Loucy (cell line): ENCODE results near the gene ZIC4.

Experiments
- H2AFZ ChIP-seq: fragments of 200-600 bp; sonication (generic); 2 replicates; pipeline ENCODE4 v1.6.0; 2016; ENCODE audit warnings: antibody characterized with exemption, mild to moderate bottlenecking, low read length, moderate library complexity
- H3F3A ChIP-seq: fragments of 200-600 bp; 2 replicates; pipeline ENCODE4 v1.6.0; 2016; ENCODE audit warnings: antibody characterized with exemption, low read depth, mild to moderate bottlenecking
- H3K27me3 ChIP-seq: fragments of 200-600 bp; sonication (generic); 2 replicates; pipeline ENCODE4 v1.6.1; 2014; ENCODE audit warnings: low read length, mild to moderate bottlenecking; ENCODE audit not compliant: insufficient read depth, poor library complexity, severe bottlenecking
- H3K36me3 ChIP-seq: fragments of 200-600 bp; sonication (generic); 2 replicates; pipeline ENCODE4 v1.6.1; 2016; ENCODE audit warnings: low read length; ENCODE audit not compliant: insufficient read depth
- H3K4me1 ChIP-seq: fragments of 200-600 bp; sonication (generic); 2 replicates; pipeline ENCODE4 v1.5.1; 2014; ENCODE audit warnings: low read length, mild to moderate bottlenecking; ENCODE audit not compliant: insufficient read depth, poor library complexity, severe bottlenecking
- H3K4me2 ChIP-seq: fragments of 200-600 bp; sonication (generic); 2 replicates; pipeline ENCODE4 v1.6.0; 2014; ENCODE audit warnings: antibody characterized with exemption, low read length, low read depth, mild to moderate bottlenecking; ENCODE audit not compliant: poor library complexity, severe bottlenecking
- H3K4me3 ChIP-seq: fragments of 200-600 bp; sonication (generic); 2 replicates; pipeline ENCODE4 v1.5.1; 2014; ENCODE audit warnings: low read length, mild to moderate bottlenecking, mixed read lengths; ENCODE audit not compliant: poor library complexity, severe bottlenecking
- H3K79me2 ChIP-seq: fragments of 200-600 bp; sonication (generic); 2 replicates; pipeline ENCODE4 v1.6.1; 2014; ENCODE audit warnings: low read length; ENCODE audit not compliant: insufficient read depth
- H3K9ac ChIP-seq: fragments of 200-600 bp; sonication (generic); 2 replicates; pipeline ENCODE4 v1.6.0; 2014; ENCODE audit warnings: mild to moderate bottlenecking, low read depth, low read length, moderate library complexity; ENCODE audit not compliant: poor library complexity, severe bottlenecking
- H3K9me2 ChIP-seq: fragments of 200-600 bp; sonication (generic); replicated peaks from 2 replicates; pipeline ENCODE4 v1.6.1; 2016; ENCODE audit warnings: low read depth, low read length, mixed read lengths
- H3K9me3 ChIP-seq: fragments of 200-600 bp; sonication (generic); 2 replicates; pipeline ENCODE4 v1.6.1; 2014; ENCODE audit warnings: mild to moderate bottlenecking, antibody characterized with exemption, low read length, low read depth; ENCODE audit not compliant: insufficient read depth
- H4K20me1 ChIP-seq: fragments of 200-600 bp; sonication (generic); 2 replicates; pipeline ENCODE4 v1.6.0; 2014; ENCODE audit warnings: antibody characterized with exemption, low read length, mild to moderate bottlenecking; ENCODE audit not compliant: insufficient read depth, poor library complexity, severe bottlenecking
- CTCF ChIP-seq: fragments of 200-600 bp; sonication (generic); conservative IDR thresholded peaks from 2 replicates; pipeline ENCODE4 v1.5.1; 2014; ENCODE audit warnings: mild to moderate bottlenecking, antibody characterized with exemption, low read length
- EZH2phosphoT487 ChIP-seq: fragments of 200-600 bp; IDR thresholded peaks from 2 replicates; pipeline ENCODE4 v1.6.1; 2018; ENCODE audit warnings: antibody characterized with exemption, mild to moderate bottlenecking, moderate library complexity, borderline replicate concordance

The ZIC4 gene

GRCh38 chr3:147407498-147408187, 1.3 kb upstream of the ZIC4 start:
- no peaks in the 10 kb centered on the region for H3K9me3 ChIP-seq
- no peaks in the 10 kb centered on the region for H3K36me3 ChIP-seq
- peaks cover 7% of the 10 kb centered on the region for H3K4me1 ChIP-seq
- H3K79me2 ChIP-seq, result no peaks in the 10 kb centered on the region
- H2AFZ ChIP-seq, result no peak overlapping the region
- no peak overlapping the region for H3K9ac ChIP-seq
- no peaks in the 10 kb centered on the region for H3K9me2 ChIP-seq
- no peak overlapping the region for H3K4me2 ChIP-seq
- H3K27me3 ChIP-seq, result peaks cover 6% of the 10 kb centered on the region
- no peak overlapping the region for H3K4me3 ChIP-seq
- no peaks in the 10 kb centered on the region for H4K20me1 ChIP-seq
- TF ChIP-seq CTCF, result no peak
- no peak for TF ChIP-seq EZH2phosphoT487
- H3F3A ChIP-seq, result no peaks in the 10 kb centered on the region

GRCh38 chr3:147407114-147407497, 763 bp upstream of the ZIC4 start:
- H3K27me3 ChIP-seq, result peaks cover 6% of the 10 kb centered on the region
- H4K20me1 ChIP-seq, result no peaks in the 10 kb centered on the region
- H3K36me3 ChIP-seq, result no peaks in the 10 kb centered on the region
- no peak overlapping the region for H3K9ac ChIP-seq
- TF ChIP-seq EZH2phosphoT487, result no peak
- TF ChIP-seq CTCF, result no peak
- peaks cover 7% of the 10 kb centered on the region for H3K4me1 ChIP-seq
- H3F3A ChIP-seq, result no peaks in the 10 kb centered on the region
- H2AFZ ChIP-seq, result no peak overlapping the region
- H3K9me3 ChIP-seq, result no peaks in the 10 kb centered on the region
- no peaks in the 10 kb centered on the region for H3K9me2 ChIP-seq
- H3K4me2 ChIP-seq, result peak overlapping the region; percentile 72
- no peaks in the 10 kb centered on the region for H3K79me2 ChIP-seq
- no peak overlapping the region for H3K4me3 ChIP-seq

- H3F3A ChIP-seq, result no peaks in the 10 kb centered on the region
- peaks cover 6% of the 10 kb centered on the region for H3K27me3 ChIP-seq
- no peak overlapping the region for H3K4me3 ChIP-seq
Observed at GRCh38 chr3:147405231-147406027, 914 bp downstream of the ZIC4 start.

More at GRCh38 chr3:147405231-147406027, 914 bp downstream of the ZIC4 start:
- H3K9ac ChIP-seq, result no peak overlapping the region
- no peak overlapping the region for H3K4me2 ChIP-seq
- H4K20me1 ChIP-seq, result no peaks in the 10 kb centered on the region
- H3K79me2 ChIP-seq, result no peaks in the 10 kb centered on the region
- H3K36me3 ChIP-seq, result no peaks in the 10 kb centered on the region
- no peaks in the 10 kb centered on the region for H3K9me3 ChIP-seq
- no peak for TF ChIP-seq EZH2phosphoT487
- TF ChIP-seq CTCF, result no peak
- peaks cover 7% of the 10 kb centered on the region for H3K4me1 ChIP-seq
- H3K9me2 ChIP-seq, result no peaks in the 10 kb centered on the region
- H2AFZ ChIP-seq, result no peak overlapping the region
